Mucosa of descending colon (tissue), 3 donors: Measurements from ENCODE around the gene AGAP1. TPM values are rescaled to one million over a fixed set of nuclear protein-coding genes. Genes with fewer than 3 reads are reported as not detected.

Experiments used
- ATAC-seq: fragments of 200-7000 bp; cut with Tn5 transposase; one replicate; pipeline ENCODE4 v1.9.1; 2020; ENCODE audit warnings: mild to moderate bottlenecking, moderate library complexity
- DNase-seq, 3 donors: peaks; one replicate each; pipeline ENCODE4 v3.0.0-alpha.2; 2020
- H3K36me3 ChIP-seq: fragments of 200-600 bp; one replicate; pipeline ENCODE4 v1.8.0; 2021; ENCODE audit warnings: low read depth, mild to moderate bottlenecking
- H3K4me1 ChIP-seq: fragments of 200-600 bp; one replicate; pipeline ENCODE4 v1.8.0; 2021; ENCODE audit warnings: low read depth, mild to moderate bottlenecking
- H3K4me3 ChIP-seq: fragments of 200-600 bp; one replicate; pipeline ENCODE4 v1.8.0; 2021; ENCODE audit warnings: mild to moderate bottlenecking
- H3K9me3 ChIP-seq: fragments of 200-600 bp; one replicate; pipeline ENCODE4 v1.8.0; 2021; ENCODE audit warnings: mild to moderate bottlenecking
- intact Hi-C, 2 donors: fragments of 100-400 bp; cut with DNase I in 1 of 2; cut with micrococcal nuclease in 1 of 2; formaldehyde crosslinking; loops; one replicate each; pipeline versions ENCODE4 v1.11.0 to v1.11.1; 2022; cut with DNase I, micrococcal nuclease
- total RNA-seq, 3 donors: library from RNA; stranded (reverse); fragmentation: NEBNext Ultra II Directional in 2 of 3; extraction: Animal tissue kit (Norgen Biotek cat#: 25700) in 2 of 3; gene quantifications; one replicate each; pipeline versions ENCODE4 v1.2.1 to v1.2.4, GENCODE V29; 2021 to 2023
- TF ChIP-seq, protein P1 (sequence below): fragments of 200-600 bp; IDR thresholded peaks from one replicate; pipeline ENCODE4 v1.8.0; 2022; ENCODE audit warnings: antibody characterized with exemption, mild to moderate bottlenecking
- donor health status: DM: no; HTN: no; CAD: no; lungs with moderate emphysema.
- donor health status: DM: no; HTN: no; CAD: no.
- donor health status: DM: no; HTN: yes; CAD: no.

Gene AGAP1
- total RNA-seq, 3 donors from 2014 or later, result 68.1 to 112 (median 88.9) TPM

GRCh38 chr2:235988271-235989015 is 494.6 kb downstream of the AGAP1 start:
- ATAC-seq (no peak), DNase-seq (no peak)
- intact Hi-C loops, result no loop called here
- Histone ChIP-seq H3K4me3 (no peak overlapping the region), H3K9me3 (no peaks in the 10 kb centered on the region), H3K4me1 (no peaks in the 10 kb centered on the region), H3K36me3 (no peaks in the 10 kb centered on the region)
- TF ChIP-seq, protein P1, sequence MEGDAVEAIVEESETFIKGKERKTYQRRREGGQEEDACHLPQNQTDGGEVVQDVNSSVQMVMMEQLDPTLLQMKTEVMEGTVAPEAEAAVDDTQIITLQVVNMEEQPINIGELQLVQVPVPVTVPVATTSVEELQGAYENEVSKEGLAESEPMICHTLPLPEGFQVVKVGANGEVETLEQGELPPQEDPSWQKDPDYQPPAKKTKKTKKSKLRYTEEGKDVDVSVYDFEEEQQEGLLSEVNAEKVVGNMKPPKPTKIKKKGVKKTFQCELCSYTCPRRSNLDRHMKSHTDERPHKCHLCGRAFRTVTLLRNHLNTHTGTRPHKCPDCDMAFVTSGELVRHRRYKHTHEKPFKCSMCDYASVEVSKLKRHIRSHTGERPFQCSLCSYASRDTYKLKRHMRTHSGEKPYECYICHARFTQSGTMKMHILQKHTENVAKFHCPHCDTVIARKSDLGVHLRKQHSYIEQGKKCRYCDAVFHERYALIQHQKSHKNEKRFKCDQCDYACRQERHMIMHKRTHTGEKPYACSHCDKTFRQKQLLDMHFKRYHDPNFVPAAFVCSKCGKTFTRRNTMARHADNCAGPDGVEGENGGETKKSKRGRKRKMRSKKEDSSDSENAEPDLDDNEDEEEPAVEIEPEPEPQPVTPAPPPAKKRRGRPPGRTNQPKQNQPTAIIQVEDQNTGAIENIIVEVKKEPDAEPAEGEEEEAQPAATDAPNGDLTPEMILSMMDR, result no peak

- intact Hi-C loops, result no loop called here
- DNase-seq (no peak), ATAC-seq (no peak)
- no peak overlapping the region for H3K4me3 ChIP-seq
- H3K36me3 ChIP-seq, result no peaks in the 10 kb centered on the region
- no peaks in the 10 kb centered on the region for H3K9me3 ChIP-seq
- TF ChIP-seq, protein P1, result no peak
- no peaks in the 10 kb centered on the region for H3K4me1 ChIP-seq
Measured at GRCh38 chr2:235989591-235989990, 495.7 kb downstream of the AGAP1 start.

GRCh38 chr2:235990344-235990743 is 496.5 kb downstream of the AGAP1 start:
- H3K9me3 ChIP-seq, result no peaks in the 10 kb centered on the region
- H3K36me3 ChIP-seq, result no peaks in the 10 kb centered on the region
- intact Hi-C loops, result no loop called here
- ATAC-seq (no peak), DNase-seq (no peak)
- TF ChIP-seq, protein P1, result no peak
- H3K4me3 ChIP-seq, result no peak overlapping the region
- H3K4me1 ChIP-seq, result no peaks in the 10 kb centered on the region

DNA sequence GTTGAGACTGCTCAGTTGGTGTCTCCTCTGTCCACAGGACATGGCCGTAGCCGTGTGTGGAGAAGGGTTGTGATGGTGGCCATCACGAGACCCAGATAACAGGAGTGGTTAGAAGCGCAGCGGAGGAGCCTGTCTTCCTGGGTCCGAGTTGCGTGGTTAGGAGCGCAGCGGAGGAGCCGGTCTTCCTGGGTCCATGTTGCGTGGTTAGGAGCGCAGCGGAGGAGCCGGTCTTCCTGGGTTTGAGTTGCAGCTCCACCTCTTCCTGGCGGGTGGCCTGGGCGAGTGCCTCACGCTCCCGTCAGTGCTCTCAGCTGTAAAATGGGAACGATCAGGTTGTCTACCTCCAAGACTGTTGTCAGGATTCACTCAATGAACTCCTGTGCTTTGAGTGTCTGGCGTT is 498.2 kb downstream of the AGAP1 start:
- intact Hi-C loops, result no loop called here
- DNase-seq, result no peak
- no peaks in the 10 kb centered on the region for H3K9me3 ChIP-seq
- H3K36me3 ChIP-seq, result no peaks in the 10 kb centered on the region
- TF ChIP-seq, protein P1, result no peak
- ATAC-seq, result no peak
- no peak overlapping the region for H3K4me3 ChIP-seq
- H3K4me1 ChIP-seq, result no peaks in the 10 kb centered on the region

GRCh38 chr2:235996419-235996818 is 502.6 kb downstream of the AGAP1 start:
- DNase-seq, result no peak
- no peak for ATAC-seq
- Histone ChIP-seq H3K4me3 (no peak overlapping the region), H3K4me1 (no peaks in the 10 kb centered on the region), H3K36me3 (no peaks in the 10 kb centered on the region), H3K9me3 (no peaks in the 10 kb centered on the region)
- intact Hi-C loops, result no loop called here
- TF ChIP-seq, protein P1, result no peak
